Sigmoid colon (tissue), 7 donors: ENCODE measurements around the gene HS3ST6. TPM values are rescaled to one million over a fixed set of nuclear protein-coding genes. Genes with fewer than 3 reads are reported as not detected.
"Not testable (repeated sequence)": the region's sequence is repeated elsewhere in the genome, so short reads cannot be mapped to it uniquely, and the experiment has no call there.

Source experiments
- DNase-seq: peaks from one replicate; pipeline ENCODE4 v3.0.0-alpha.2; 2019
- H3K27ac ChIP-seq, 4 donors: fragments of 200-600 bp; sonication (generic); one replicate each; pipeline ENCODE4 v1.5.1; 2016 to 2019; ENCODE audit warnings: mild to moderate bottlenecking in 1 of 4
- H3K27me3 ChIP-seq, 3 donors: fragments of 200-600 bp; sonication (generic); one replicate each; pipeline ENCODE4 v1.5.1; 2019; ENCODE audit warnings: mild to moderate bottlenecking in 1 of 3
- H3K36me3 ChIP-seq, 4 donors: fragments of 200-600 bp; sonication (generic); one replicate each; pipeline ENCODE4 v1.5.1; 2016 to 2019
- H3K4me1 ChIP-seq, 4 donors: fragments of 200-600 bp; sonication (generic); one replicate each; pipeline ENCODE4 v1.5.1; 2017 to 2019
- H3K4me3 ChIP-seq, 4 donors: fragments of 200-600 bp; sonication (generic); one replicate each; pipeline ENCODE4 v1.5.1; 2017 to 2019; ENCODE audit warnings: mild to moderate bottlenecking in 2 of 4, moderate library complexity in 1 of 4
- H3K9me3 ChIP-seq, 4 donors: fragments of 200-600 bp in 3 of 4; sonication (generic) in 3 of 4; one replicate each; pipeline versions ENCODE4 v1.5.1 to v1.6.1; 2013 to 2019
- CTCF ChIP-seq, 4 experiments: fragments of 450-650 bp in 3 of 4; fragments of 200-600 bp in 1 of 4; IDR thresholded peaks; one replicate each; pipeline ENCODE4 v1.5.1; 2016 to 2019; ENCODE audit warnings: antibody characterized with exemption in 4 of 4, mild to moderate bottlenecking in 3 of 4, moderate library complexity in 2 of 4
- EP300 ChIP-seq, 4 donors: sonication (generic); formaldehyde crosslinking; IDR thresholded peaks; one replicate each; pipeline ENCODE4 v1.6.1; 2017; ENCODE audit warnings: antibody characterized with exemption in 4 of 4
- POLR2A ChIP-seq, 2 donors: fragments of 450-650 bp; IDR thresholded peaks; one replicate each; pipeline ENCODE4 v1.6.1; 2016; ENCODE audit warnings: antibody characterized with exemption in 2 of 2, mild to moderate bottlenecking in 2 of 2, moderate library complexity in 2 of 2
- POLR2AphosphoS5 ChIP-seq, 4 donors: sonication (generic); formaldehyde crosslinking; IDR thresholded peaks; one replicate each; pipeline ENCODE4 v1.6.1; 2017; ENCODE audit warnings: antibody characterized with exemption in 4 of 4
- WGBS, 2 donors: extraction: QIAGEN DNeasy Blood & Tissue Kit; methylation state at CpG; one replicate each; pipeline ENCODE4 v1.1.7; 2013; 5-methylcytosine and 5-hydroxymethylcytosine counted together
- intact Hi-C: fragments of 100-400 bp; cut with DNase I; formaldehyde crosslinking; loops from one replicate; pipeline ENCODE4 v1.15.1; 2023
- polyA plus RNA-seq, 3 donors: library from polyadenylated mRNA; stranded (reverse); fragments of 200-250 nt; gene quantifications; one replicate each; pipeline ENCODE4 v1.2.3, GENCODE V29; 2013
- total RNA-seq, 4 donors: library from RNA; depleted of rRNA; stranded (reverse); fragments of >200 nt; gene quantifications; one replicate each; pipeline ENCODE4 v1.1.0, GENCODE V29; 2016
- donor health status: healthy with polysubstance abuse.
- donor health status: Bipolar disorder and iron deficiency.
- donor health status: healthy.

HS3ST6 gene
- total and polyA plus RNA-seq, 7 donors: 0.09 to 6.0 TPM; not detected in 5

- peaks cover 0 to 10% (median 9%) of the 10 kb centered on the region in 4 donors for H3K4me1 ChIP-seq
- no peak overlapping the region for H3K27ac ChIP-seq
- DNase-seq: no peak
- no peaks in the 10 kb centered on the region for H3K9me3 ChIP-seq
- H3K4me3 ChIP-seq: no peak overlapping the region
- intact Hi-C loops: no loop called here
- peaks cover 14 to 66% (median 44%) of the 10 kb centered on the region in 3 donors for H3K27me3 ChIP-seq
- WGBS, 2 donors: 10 to 16% methylated on average over 24 of the region's 24 CpGs
- H3K36me3 ChIP-seq: no peaks in the 10 kb centered on the region
- no peak for TF ChIP-seq CTCF (IDR thresholded peaks at IDR 0.05)
- TF ChIP-seq EP300 (IDR thresholded peaks at IDR 0.05): no peak
- TF ChIP-seq POLR2AphosphoS5 (IDR thresholded peaks at IDR 0.05): no peak
- no peak for TF ChIP-seq POLR2A (IDR thresholded peaks at IDR 0.05)
Observed at GRCh38 chr16:1923299-1924034, 5.3 kb upstream of the HS3ST6 start.

- H3K9me3 ChIP-seq: no peaks in the 10 kb centered on the region
- no peak overlapping the region for H3K4me3 ChIP-seq
- peaks cover 23 to 75% (median 53%) of the 10 kb centered on the region in 3 donors for H3K27me3 ChIP-seq
- intact Hi-C loops: no loop called here
- WGBS, 2 donors: 84 to 85% methylated on average over 8 of the region's 8 CpGs
- no peak overlapping the region for H3K27ac ChIP-seq
- no peak for DNase-seq
- TF ChIP-seq CTCF (IDR thresholded peaks at IDR 0.05): no peak
- TF ChIP-seq POLR2AphosphoS5 (IDR thresholded peaks at IDR 0.05): no peak
- TF ChIP-seq POLR2A (IDR thresholded peaks at IDR 0.05): no peak
- TF ChIP-seq EP300 (IDR thresholded peaks at IDR 0.05): no peak
- H3K36me3 ChIP-seq: no peaks in the 10 kb centered on the region
- peaks cover 0 to 18% (median 13%) of the 10 kb centered on the region in 4 donors for H3K4me1 ChIP-seq
Observed at GRCh38 chr16:1922357-1922756, 4.1 kb upstream of the HS3ST6 start.

GRCh38 chr16:1920727-1921171 lies 2.5 kb upstream of the HS3ST6 start:
- TF ChIP-seq POLR2A (IDR thresholded peaks at IDR 0.05) (no peak), POLR2AphosphoS5 (IDR thresholded peaks at IDR 0.05) (no peak), EP300 (IDR thresholded peaks at IDR 0.05) (no peak), CTCF (IDR thresholded peaks at IDR 0.05) (no peak)
- H3K27ac ChIP-seq: no peak overlapping the region
- WGBS, 2 donors: 9 to 12% methylated on average over 15 of the region's 15 CpGs
- no peaks in the 10 kb centered on the region for H3K9me3 ChIP-seq
- H3K36me3 ChIP-seq: no peaks in the 10 kb centered on the region
- peaks cover 0 to 18% (median 13%) of the 10 kb centered on the region in 4 donors for H3K4me1 ChIP-seq
- no peak overlapping the region for H3K4me3 ChIP-seq
- DNase-seq: no peak
- intact Hi-C loops: no loop called here
- H3K27me3 ChIP-seq: peaks cover 33 to 91% (median 69%) of the 10 kb centered on the region in 3 donors

GRCh38 chr16:1920122-1920521 lies 1.9 kb upstream of the HS3ST6 start:
- H3K9me3 ChIP-seq, H3K36me3 ChIP-seq, H3K27ac ChIP-seq, intact Hi-C loops, H3K4me3 ChIP-seq, DNase-seq: not testable (repeated sequence)
- Histone ChIP-seq H3K4me1 (peaks cover 0 to 18% (median 13%) of the 10 kb centered on the region in 4 donors), H3K27me3 (peaks cover 33 to 96% (median 73%) of the 10 kb centered on the region in 3 donors)
- WGBS, 2 donors: 71 to 72% methylated on average over 21 of the region's 21 CpGs

GRCh38 chr16:1919327-1919998 lies 1.2 kb upstream of the HS3ST6 start:
- H3K36me3 ChIP-seq: no peaks in the 10 kb centered on the region
- 42 to 46% methylated on average over 30 of the region's 30 CpGs for WGBS, 2 donors
- no peak for DNase-seq
- intact Hi-C loops: no loop called here
- H3K27me3 ChIP-seq: peaks cover 33 to 96% (median 73%) of the 10 kb centered on the region in 3 donors
- H3K9me3 ChIP-seq: no peaks in the 10 kb centered on the region
- no peak for TF ChIP-seq POLR2AphosphoS5 (IDR thresholded peaks at IDR 0.05)
- TF ChIP-seq CTCF (IDR thresholded peaks at IDR 0.05): no peak
- TF ChIP-seq EP300 (IDR thresholded peaks at IDR 0.05): no peak
- no peak for TF ChIP-seq POLR2A (IDR thresholded peaks at IDR 0.05)
- H3K4me1 ChIP-seq: peaks cover 0 to 18% (median 13%) of the 10 kb centered on the region in 4 donors
- no peak overlapping the region for H3K27ac ChIP-seq
- no peak overlapping the region for H3K4me3 ChIP-seq
